PC-3 (cell line): Measurements from ENCODE around the gene TPM3. TPM values are rescaled to one million over a fixed set of nuclear protein-coding genes. Genes with fewer than 3 reads are reported as not detected.
"Not testable (repeated sequence)": the region's sequence is repeated elsewhere in the genome, so short reads cannot be mapped to it uniquely, and the experiment has no call there.

Experiments
- ATAC-seq: fragments of 200-7000 bp; cut with Tn5 transposase; 2 replicates; pipeline ENCODE4 v1.9.1; 2020; ENCODE audit warnings: mild to moderate bottlenecking, moderate library complexity
- BruUV-seq: library from RNA; stranded (reverse); fragments of 400-500 nt; replicated peaks from 2 replicates; lab custom pipeline; 2021; lab: Mats Ljungman, UMichigan
- CTCF ChIA-PET: fragments of 300-600 bp; sonication (Branson Sonifier 250); formaldehyde crosslinking; loops from one replicate; lab custom pipeline; 2022; ENCODE audit warnings: antibody characterized with exemption; lab: Charles Lee
- POLR2A ChIA-PET: fragments of 300-600 bp; sonication (Branson Sonifier 250); formaldehyde crosslinking; loops from one replicate; lab custom pipeline; 2022; ENCODE audit warnings: antibody characterized with exemption; ENCODE audit not compliant: unreplicated experiment; lab: Charles Lee
- DNase-seq: peaks from one replicate; pipeline ENCODE4 v3.0.0-alpha.2; 2015
- H2AFZ ChIP-seq: fragments of 300-600 bp; sonication (generic); 2 replicates; pipeline ENCODE4 v1.6.0; 2016; ENCODE audit warnings: antibody characterized with exemption, low read length
- H3F3A ChIP-seq: fragments of 300-600 bp; sonication (generic); one replicate; pipeline ENCODE4 v1.6.0; 2017; ENCODE audit warnings: antibody characterized with exemption, low read length, control low read depth, mild to moderate bottlenecking; ENCODE audit not compliant: unreplicated experiment
- H3K27ac ChIP-seq: fragments of 300-600 bp; sonication (generic); 2 replicates; pipeline ENCODE4 v1.5.1; 2016; ENCODE audit warnings: mild to moderate bottlenecking, low read length
- H3K27me3 ChIP-seq: fragments of 300-600 bp; sonication (generic); 2 replicates; pipeline ENCODE4 v1.6.1; 2016; ENCODE audit warnings: low read length, mixed read lengths
- H3K36me3 ChIP-seq: fragments of 300-600 bp; sonication (generic); 2 replicates; pipeline ENCODE4 v1.6.1; 2016; ENCODE audit warnings: low read depth, mixed run types, low read length, mixed read lengths
- H3K4me1 ChIP-seq: fragments of 300-600 bp; sonication (generic); 2 replicates; pipeline ENCODE4 v1.5.1; 2016; ENCODE audit warnings: low read length; ENCODE audit not compliant: insufficient read depth
- H3K4me2 ChIP-seq: fragments of 300-600 bp; sonication (generic); 2 replicates; pipeline ENCODE4 v1.6.0; 2016; ENCODE audit warnings: low read length
- H3K4me3 ChIP-seq: fragments of 300-600 bp; sonication (generic); 2 replicates; pipeline ENCODE4 v1.5.1; 2016; ENCODE audit warnings: mild to moderate bottlenecking, low read length, mixed read lengths
- H3K79me2 ChIP-seq: fragments of 300-600 bp; sonication (generic); 2 replicates; pipeline ENCODE4 v1.6.1; 2017; ENCODE audit warnings: low read length, mixed read lengths
- H3K9ac ChIP-seq: fragments of 300-600 bp; sonication (generic); 2 replicates; pipeline ENCODE4 v1.6.0; 2016; ENCODE audit warnings: mild to moderate bottlenecking, low read length
- H3K9me2 ChIP-seq: fragments of 300-600 bp; sonication (generic); replicated peaks from 2 replicates; pipeline ENCODE4 v1.6.1; 2016; ENCODE audit warnings: mixed run types, low read length, mixed read lengths
- H3K9me3 ChIP-seq: fragments of 300-600 bp; sonication (generic); 2 replicates; pipeline ENCODE4 v1.6.1; 2016; ENCODE audit warnings: low read length, mixed read lengths
- H4K20me1 ChIP-seq: fragments of 300-600 bp; sonication (generic); 2 replicates; pipeline ENCODE4 v1.6.1; 2016; ENCODE audit warnings: low read length, mixed read lengths
- EZH2 ChIP-seq: fragments of 300-600 bp; sonication (generic); IDR thresholded peaks from one replicate; pipeline ENCODE4 v1.6.1; 2017; ENCODE audit warnings: antibody characterized with exemption, mild to moderate bottlenecking, low read length; ENCODE audit not compliant: unreplicated experiment
- EZH2phosphoT487 ChIP-seq: fragments of 300-600 bp; sonication (generic); IDR thresholded peaks from 2 replicates; pipeline ENCODE4 v1.6.1; 2018; ENCODE audit warnings: mild to moderate bottlenecking, antibody characterized with exemption, low read length, borderline replicate concordance
- intact Hi-C: fragments of 100-400 bp; cut with micrococcal nuclease; formaldehyde crosslinking; loops from 2 replicates; pipeline ENCODE4 v1.9.0; 2023
- total RNA-seq: library from RNA; depleted of rRNA; stranded (reverse); fragments of >200 nt; gene quantifications from 2 replicates; pipeline ENCODE4 v1.2.3, GENCODE V29; 2014
- TF ChIP-seq, protein P1 (sequence below): fragments of 300-600 bp; sonication (generic); conservative IDR thresholded peaks from 2 replicates; pipeline ENCODE4 v1.5.1; 2017; ENCODE audit warnings: antibody characterized with exemption, low read depth, mild to moderate bottlenecking, low read length

TPM3 gene
- total RNA-seq, 1 experiment from 2014 or later = 428 TPM

DNA sequence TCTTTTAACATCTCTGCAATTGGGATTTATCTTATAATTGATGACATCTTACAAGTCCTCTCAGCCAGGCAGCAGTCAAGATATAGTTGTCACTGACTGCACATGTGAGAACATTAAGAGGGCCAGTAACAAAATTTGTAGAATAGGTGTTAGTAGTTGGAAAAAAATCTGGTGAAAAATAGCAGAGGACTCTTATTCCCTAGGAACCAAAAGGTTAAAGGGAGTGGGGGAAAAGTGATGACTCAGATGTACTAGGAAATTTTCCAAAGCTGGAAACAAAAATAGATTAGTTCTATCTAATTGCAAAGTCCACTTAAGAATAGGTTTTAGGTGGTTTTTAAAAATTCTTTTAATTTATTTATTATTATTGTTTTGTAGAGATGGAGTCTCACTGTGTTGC is 40.6 kb downstream of the TPM3 start:
- no peak overlapping the region for H3K4me2 ChIP-seq
- no peak overlapping the region for H2AFZ ChIP-seq
- BruUV-seq = no TSS peak
- H3K9me2 ChIP-seq = no peaks in the 10 kb centered on the region
- H3K4me1 ChIP-seq = no peaks in the 10 kb centered on the region
- POLR2A ChIA-PET = interaction anchor here (1.2 kb wide), 1 partner anchor 161 kb away, joined by 3 read pairs; no protein-coding TSS in a partner anchor
- no peaks in the 10 kb centered on the region for H3K79me2 ChIP-seq
- no peaks in the 10 kb centered on the region for H3F3A ChIP-seq
- H3K27me3 ChIP-seq = no peaks in the 10 kb centered on the region
- H3K9ac ChIP-seq = no peak overlapping the region
- no peak overlapping the region for H3K4me3 ChIP-seq
- H3K9me3 ChIP-seq = no peaks in the 10 kb centered on the region
- H4K20me1 ChIP-seq = no peaks in the 10 kb centered on the region
- ATAC-seq (no peak), DNase-seq (no peak)
- intact Hi-C loops = no loop called here
- peaks cover 11% of the 10 kb centered on the region; the same call in 1 of the 2 replicates for H3K36me3 ChIP-seq
- TF ChIP-seq, protein P1, sequence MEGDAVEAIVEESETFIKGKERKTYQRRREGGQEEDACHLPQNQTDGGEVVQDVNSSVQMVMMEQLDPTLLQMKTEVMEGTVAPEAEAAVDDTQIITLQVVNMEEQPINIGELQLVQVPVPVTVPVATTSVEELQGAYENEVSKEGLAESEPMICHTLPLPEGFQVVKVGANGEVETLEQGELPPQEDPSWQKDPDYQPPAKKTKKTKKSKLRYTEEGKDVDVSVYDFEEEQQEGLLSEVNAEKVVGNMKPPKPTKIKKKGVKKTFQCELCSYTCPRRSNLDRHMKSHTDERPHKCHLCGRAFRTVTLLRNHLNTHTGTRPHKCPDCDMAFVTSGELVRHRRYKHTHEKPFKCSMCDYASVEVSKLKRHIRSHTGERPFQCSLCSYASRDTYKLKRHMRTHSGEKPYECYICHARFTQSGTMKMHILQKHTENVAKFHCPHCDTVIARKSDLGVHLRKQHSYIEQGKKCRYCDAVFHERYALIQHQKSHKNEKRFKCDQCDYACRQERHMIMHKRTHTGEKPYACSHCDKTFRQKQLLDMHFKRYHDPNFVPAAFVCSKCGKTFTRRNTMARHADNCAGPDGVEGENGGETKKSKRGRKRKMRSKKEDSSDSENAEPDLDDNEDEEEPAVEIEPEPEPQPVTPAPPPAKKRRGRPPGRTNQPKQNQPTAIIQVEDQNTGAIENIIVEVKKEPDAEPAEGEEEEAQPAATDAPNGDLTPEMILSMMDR = no peak
- TF ChIP-seq EZH2phosphoT487 = no peak
- TF ChIP-seq EZH2 = no peak
- no peak overlapping the region for H3K27ac ChIP-seq
- CTCF ChIA-PET = no interaction called here

GRCh38 chr1:154148807-154149206 is 43.1 kb downstream of the TPM3 start:
- H3K9me2 ChIP-seq = no peaks in the 10 kb centered on the region
- no TSS peak for BruUV-seq
- H3K27me3 ChIP-seq = no peaks in the 10 kb centered on the region
- H4K20me1 ChIP-seq = no peaks in the 10 kb centered on the region
- H3F3A ChIP-seq = no peaks in the 10 kb centered on the region
- no peaks in the 10 kb centered on the region for H3K36me3 ChIP-seq
- H3K9ac ChIP-seq = no peak overlapping the region
- no peak overlapping the region for H3K4me3 ChIP-seq
- peak; percentile 52 for ATAC-seq
- no peak overlapping the region for H3K4me2 ChIP-seq
- H3K27ac ChIP-seq = no peak overlapping the region
- H3K9me3 ChIP-seq = no peaks in the 10 kb centered on the region
- H2AFZ ChIP-seq = no peak overlapping the region
- ChIA-PET POLR2A (no interaction called here), CTCF (no interaction called here)
- DNase-seq = peak; percentile 28
- no peaks in the 10 kb centered on the region for H3K79me2 ChIP-seq
- no peaks in the 10 kb centered on the region for H3K4me1 ChIP-seq
- no peak for TF ChIP-seq EZH2
- intact Hi-C loops = no loop called here

DNA sequence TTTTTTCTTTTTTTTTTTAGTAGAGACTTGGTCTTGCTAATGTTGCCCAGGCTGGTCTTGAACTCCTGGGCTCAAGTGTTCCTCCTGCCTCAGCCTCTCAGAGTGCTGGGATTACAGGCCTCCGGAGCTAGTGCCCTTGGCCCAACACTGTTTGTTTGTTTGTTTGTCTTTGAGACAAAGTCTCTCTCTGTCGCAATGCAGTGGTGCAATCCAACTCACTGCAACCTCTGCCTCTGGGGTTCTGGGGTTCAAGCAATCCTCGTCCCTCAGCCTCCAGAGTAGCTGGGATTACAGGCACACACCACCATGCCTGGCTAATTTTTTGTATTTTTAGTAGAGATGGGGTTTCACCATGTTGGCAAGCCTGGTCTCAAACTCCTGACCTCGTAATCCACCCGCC is 44.4 kb downstream of the TPM3 start:
- CTCF ChIA-PET, POLR2A ChIA-PET: not testable (repeated sequence)

GRCh38 chr1:154145986-154146385 is 45.9 kb downstream of the TPM3 start:
- no TSS peak for BruUV-seq
- no peaks in the 10 kb centered on the region for H4K20me1 ChIP-seq
- no peak overlapping the region for H2AFZ ChIP-seq
- intact Hi-C loops = no loop called here
- peak; percentile 34 for DNase-seq
- no peak overlapping the region for H3K4me2 ChIP-seq
- no peaks in the 10 kb centered on the region for H3K27me3 ChIP-seq
- H3K79me2 ChIP-seq = no peaks in the 10 kb centered on the region
- H3K4me1 ChIP-seq = no peaks in the 10 kb centered on the region
- no peaks in the 10 kb centered on the region for H3K9me3 ChIP-seq
- H3K9me2 ChIP-seq = no peaks in the 10 kb centered on the region
- H3F3A ChIP-seq = no peaks in the 10 kb centered on the region
- no peaks in the 10 kb centered on the region for H3K36me3 ChIP-seq
- no peak overlapping the region for H3K4me3 ChIP-seq
- no peak for TF ChIP-seq EZH2
- TF ChIP-seq, protein P1 = peak; percentile 75
- no peak overlapping the region for H3K9ac ChIP-seq
- ATAC-seq = peak; percentile 45; the same call in 1 of the 2 replicates
- POLR2A ChIA-PET = interaction anchor here (0.7 kb wide), 2 partner anchors 9 to 38 kb away, joined by 3 to 4 read pairs; no protein-coding TSS in a partner anchor
- no peak overlapping the region for H3K27ac ChIP-seq
- CTCF ChIA-PET = no interaction called here

More for the DNA sequence above, 44.4 kb downstream of the TPM3 start:
- DNase-seq, H2AFZ ChIP-seq, H3K79me2 ChIP-seq, H3K27me3 ChIP-seq, ATAC-seq, H3K4me2 ChIP-seq, H3K36me3 ChIP-seq, H4K20me1 ChIP-seq, H3K9me2 ChIP-seq, H3F3A ChIP-seq, H3K9ac ChIP-seq, H3K4me1 ChIP-seq, H3K4me3 ChIP-seq, H3K27ac ChIP-seq, BruUV-seq, H3K9me3 ChIP-seq, intact Hi-C loops: not testable (repeated sequence)
